Activated CD4-positive, CD25-positive, alpha-beta regulatory T cell treated with anti-CD3 and anti-CD28 coated beads, Interleukin-2, amount 50 U/mL, for 24 hours (primary cell): ENCODE results near the gene KIF21A.
"Not testable (repeated sequence)": the region's sequence is repeated elsewhere in the genome, so short reads cannot be mapped to it uniquely, and the experiment has no call there.

Experiments
- ATAC-seq, 2 donors: fragments of 150-1000 bp; cut with Tn5 transposase; one replicate each; pipeline ENCODE4 v1.10.0; 2021; ENCODE audit warnings: mild to moderate bottlenecking in 1 of 2, moderate library complexity in 1 of 2

Gene KIF21A

GRCh38 chr12:39343665-39344064, 99.3 kb downstream of the KIF21A start:
- ATAC-seq, result no peak

- ATAC-seq, result no peak
Observed at GRCh38 chr12:39341761-39342160, 101.2 kb downstream of the KIF21A start.

GRCh38 chr12:39341179-39341578, 101.7 kb downstream of the KIF21A start:
- no peak for ATAC-seq

- ATAC-seq, result no peak
Observed at GRCh38 chr12:39332661-39333175, 110.2 kb downstream of the KIF21A start.

GRCh38 chr12:39331539-39332261, 111.2 kb downstream of the KIF21A start:
- peak; percentile 72 to 76 for ATAC-seq

GRCh38 chr12:39329876-39330275, 113.0 kb downstream of the KIF21A start:
- ATAC-seq, result no peak

- no peak for ATAC-seq
Observed at GRCh38 chr12:39329018-39329417, 113.9 kb downstream of the KIF21A start.

GRCh38 chr12:39327965-39328364, 115.0 kb downstream of the KIF21A start:
- ATAC-seq, result no peak

GRCh38 chr12:39327510-39327909, 115.4 kb downstream of the KIF21A start:
- ATAC-seq, result no peak

GRCh38 chr12:39319180-39319579, 123.7 kb downstream of the KIF21A start:
- no peak for ATAC-seq

GRCh38 chr12:39314547-39314946, 128.4 kb downstream of the KIF21A start:
- ATAC-seq, result no peak

- ATAC-seq, result no peak
Observed at GRCh38 chr12:39309516-39309915, 133.4 kb downstream of the KIF21A start.

- ATAC-seq, result no peak
Observed at GRCh38 chr12:39301422-39301821, 141.5 kb downstream of the KIF21A start.

GRCh38 chr12:39300799-39301198, 142.1 kb downstream of the KIF21A start:
- no peak for ATAC-seq

- ATAC-seq, result no peak
Observed at GRCh38 chr12:39297891-39298290, 145.0 kb downstream of the KIF21A start.

- ATAC-seq, result no peak
Observed at GRCh38 chr12:39296496-39296895, 146.4 kb downstream of the KIF21A start.

- ATAC-seq, result not testable (repeated sequence)
Observed at GRCh38 chr12:39295593-39295992, 147.3 kb downstream of the KIF21A start.

GRCh38 chr12:39294715-39295114, 148.2 kb downstream of the KIF21A start:
- no peak for ATAC-seq

- no peak for ATAC-seq
Observed at GRCh38 chr12:39292125-39292630, 150.7 kb downstream of the KIF21A start.

- ATAC-seq, result no peak
Observed at GRCh38 chr12:39287817-39288216, 155.1 kb downstream of the KIF21A start.

- no peak for ATAC-seq
Observed at GRCh38 chr12:39287409-39287808, 155.5 kb downstream of the KIF21A start.

GRCh38 chr12:39278426-39278825, 164.5 kb downstream of the KIF21A start:
- ATAC-seq, result no peak

- no peak for ATAC-seq
Observed at GRCh38 chr12:39277416-39277815, 165.5 kb downstream of the KIF21A start.

GRCh38 chr12:39275846-39276245, 167.1 kb downstream of the KIF21A start:
- no peak for ATAC-seq
